Measurements from ENCODE around the gene SEC62.
"Not testable (repeated sequence)": the region's sequence is repeated elsewhere in the genome, so short reads cannot be mapped to it uniquely, and the experiment has no call there.

SEC62 gene

DNA sequence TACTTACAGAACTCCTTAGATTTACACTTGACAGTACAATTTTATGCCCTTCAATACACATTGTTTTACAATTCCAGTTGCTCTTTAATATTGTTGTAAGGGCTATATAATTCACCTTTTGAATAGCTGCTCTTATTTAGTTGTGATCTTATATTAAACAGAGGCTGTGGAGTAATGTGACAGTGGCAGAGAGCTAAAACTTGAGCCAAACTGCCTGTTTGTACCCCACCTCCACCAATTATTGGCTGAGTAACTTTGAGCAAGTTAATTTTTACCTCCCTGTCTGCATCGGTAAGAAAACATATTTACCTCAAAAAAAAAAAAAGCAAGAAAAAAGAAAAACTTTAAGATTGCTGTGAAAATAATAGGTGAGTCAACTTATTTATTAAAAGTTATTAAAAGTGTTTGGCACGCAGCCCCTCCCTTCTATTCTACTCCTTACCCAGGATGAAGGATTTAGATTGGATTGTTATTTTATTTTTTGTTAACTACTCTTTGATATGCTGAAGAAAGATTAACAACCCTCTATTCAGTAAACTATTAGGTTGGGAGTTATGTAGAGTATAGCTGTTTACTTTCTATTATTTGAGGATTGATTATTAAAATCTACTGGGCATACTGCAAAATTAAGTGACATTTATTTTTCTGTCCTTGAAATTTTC is 1.7 kb downstream of the SEC62 start:
- DNase-seq: no peak

DNA sequence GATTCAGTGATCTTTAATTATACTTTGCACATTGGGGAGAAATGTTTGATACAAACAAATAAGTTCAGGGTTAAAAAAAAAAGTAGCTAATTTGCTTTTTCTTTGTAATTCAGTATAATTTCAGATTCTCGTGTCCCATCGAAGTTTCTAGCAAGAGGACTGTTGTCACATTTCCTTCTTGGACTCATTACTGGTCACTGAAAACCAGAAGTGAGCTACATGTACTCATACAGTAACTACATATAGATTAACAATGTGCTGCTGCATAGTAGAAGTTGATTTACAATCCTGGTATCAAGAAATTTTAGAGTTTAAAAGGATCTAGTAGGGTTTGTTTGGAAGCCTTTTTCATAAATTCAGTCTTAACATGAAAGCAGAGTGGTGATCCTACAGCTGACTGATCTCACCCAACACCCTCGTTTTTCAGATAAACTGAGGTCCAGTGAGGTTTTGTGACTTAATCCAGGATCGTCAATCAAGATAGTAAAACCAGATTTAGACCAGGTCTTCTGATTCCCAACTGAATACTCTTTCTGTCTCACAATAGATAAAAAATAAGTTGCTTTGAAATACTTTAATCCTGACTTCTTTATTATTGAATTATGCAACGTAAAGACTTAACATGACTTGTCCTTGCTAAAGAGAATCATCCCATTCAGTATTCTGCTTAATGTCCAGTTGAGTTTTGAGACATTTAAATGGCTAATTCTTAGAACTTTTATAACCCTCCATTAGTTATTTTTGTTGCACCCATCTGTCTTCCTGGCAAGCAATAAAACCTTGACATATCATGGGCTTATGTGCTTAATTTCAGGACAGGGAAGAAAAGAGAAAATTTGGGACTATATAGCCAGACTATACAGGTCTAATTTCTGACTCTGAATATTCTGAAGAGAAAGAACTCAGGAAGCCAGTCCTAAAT is 2.8 kb downstream of the SEC62 start:
- no peak for DNase-seq

DNA sequence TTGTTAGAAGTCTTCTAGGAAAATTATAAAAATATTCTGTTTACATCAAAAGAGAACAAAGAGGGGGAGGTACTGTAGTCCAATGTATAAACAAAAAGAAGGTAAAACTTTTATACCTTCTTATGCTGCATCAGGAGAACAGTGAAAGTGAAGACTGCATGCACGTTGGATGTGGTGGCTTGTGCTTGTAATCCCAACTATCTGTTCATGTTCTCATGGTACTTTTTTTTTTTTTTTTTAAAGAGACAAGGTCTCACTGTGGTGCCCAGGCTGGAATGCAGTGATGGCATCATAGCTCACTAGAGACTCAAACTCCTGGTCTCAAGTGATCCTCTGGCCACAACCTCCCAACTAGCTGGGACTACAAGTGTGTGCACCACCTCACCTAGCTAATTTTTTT is 4.2 kb downstream of the SEC62 start:
- DNase-seq: no peak

DNA sequence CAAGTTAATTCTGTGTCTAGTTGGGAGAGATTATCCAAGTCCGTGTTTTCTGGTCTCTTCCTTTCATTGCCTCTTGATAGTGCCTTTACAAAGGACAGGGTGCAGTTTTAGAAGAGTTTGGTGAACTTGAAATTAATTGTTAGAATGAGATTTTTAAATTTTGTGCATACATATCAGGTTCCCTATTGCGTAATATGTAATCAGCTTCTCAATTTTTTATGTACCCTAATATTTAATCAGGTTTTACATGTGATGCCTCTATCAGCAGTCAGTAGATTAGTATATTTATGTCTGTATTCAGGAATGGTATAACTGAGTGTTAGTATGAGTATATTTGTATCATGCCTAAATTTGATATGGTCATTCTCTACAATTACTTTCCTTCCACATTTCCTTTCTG is 4.9 kb downstream of the SEC62 start:
- no peak for DNase-seq

DNA sequence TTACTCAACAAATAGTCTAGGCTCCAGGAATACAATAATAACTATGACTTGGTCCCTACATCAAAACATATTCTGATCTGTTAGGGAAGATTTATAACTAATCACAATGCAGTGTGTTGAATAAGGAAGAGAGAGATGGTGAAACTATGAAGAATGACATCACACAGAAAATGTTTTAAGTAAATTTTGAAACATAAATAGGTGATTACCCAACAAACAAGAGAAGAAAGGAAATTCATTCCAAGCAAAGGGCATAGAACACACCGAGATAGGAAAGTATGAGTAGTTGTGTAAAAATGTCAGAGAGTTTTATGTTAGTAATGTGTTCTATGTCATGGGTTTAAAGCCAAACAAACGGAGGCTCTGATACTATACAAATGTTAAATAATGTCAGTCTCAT is 13.4 kb downstream of the SEC62 start:
- DNase-seq: no peak

DNA sequence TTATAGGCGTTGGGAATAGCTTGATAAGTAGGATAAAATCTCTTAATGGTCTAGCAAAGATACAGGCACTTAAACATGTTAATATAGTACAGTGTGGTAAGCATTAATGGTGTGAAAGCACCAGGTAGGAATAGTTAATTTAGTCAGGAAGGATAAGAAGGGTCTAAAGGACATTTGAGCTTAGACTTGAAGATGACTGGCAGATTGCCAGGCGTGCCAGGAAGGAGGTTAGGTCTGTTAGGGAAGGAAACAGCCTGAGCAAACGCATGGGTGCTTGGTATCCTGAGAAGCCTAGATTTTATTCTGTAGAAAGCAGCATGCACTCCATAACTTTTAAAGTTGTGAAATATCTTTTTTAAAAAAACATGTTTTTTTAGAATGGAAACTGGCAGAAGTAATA is 17.7 kb downstream of the SEC62 start:
- DNase-seq: no peak

DNA sequence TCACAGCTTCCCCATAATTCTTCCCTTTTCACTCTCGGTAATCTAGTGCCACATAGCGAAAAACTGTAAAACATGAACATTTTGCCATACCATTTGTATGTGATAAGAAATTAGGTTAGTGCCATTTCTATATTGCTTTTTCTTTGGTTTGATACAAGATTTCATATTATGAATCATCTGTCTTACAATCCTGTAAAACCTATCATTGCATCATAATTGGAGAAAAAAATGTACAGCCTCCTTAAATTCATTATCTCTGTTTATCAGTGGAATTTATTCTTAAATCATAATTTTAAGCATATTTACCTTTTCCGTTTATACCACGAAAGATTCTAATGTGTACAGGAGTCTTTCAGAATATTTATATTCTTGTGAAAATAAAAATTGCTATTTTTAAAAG is 23.8 kb downstream of the SEC62 start:
- DNase-seq: no peak

GRCh38 chr3:169992156-169992555 is 25.5 kb downstream of the SEC62 start:
- no peak for DNase-seq

- no peak for DNase-seq
Measured at GRCh38 chr3:169992781-169993180, 26.2 kb downstream of the SEC62 start.

DNA sequence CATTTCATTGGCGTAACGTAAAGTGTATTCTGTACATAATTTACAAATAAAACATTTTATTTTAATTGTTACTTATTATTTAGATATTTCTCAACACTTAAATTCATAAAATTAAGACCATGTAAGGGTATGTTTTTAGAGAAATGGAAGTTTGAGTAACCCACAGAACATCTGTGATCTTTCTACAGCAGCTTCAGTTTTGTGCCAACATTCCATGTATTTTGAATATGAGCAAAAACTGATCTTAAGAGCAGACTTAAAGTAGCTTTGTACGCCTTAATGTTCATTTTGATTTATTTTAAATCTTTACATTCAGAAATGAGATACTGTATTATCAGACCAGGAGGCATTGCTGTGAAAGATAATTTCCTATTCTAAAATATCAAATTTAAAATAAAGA is 27.2 kb downstream of the SEC62 start:
- DNase-seq: no peak

DNA sequence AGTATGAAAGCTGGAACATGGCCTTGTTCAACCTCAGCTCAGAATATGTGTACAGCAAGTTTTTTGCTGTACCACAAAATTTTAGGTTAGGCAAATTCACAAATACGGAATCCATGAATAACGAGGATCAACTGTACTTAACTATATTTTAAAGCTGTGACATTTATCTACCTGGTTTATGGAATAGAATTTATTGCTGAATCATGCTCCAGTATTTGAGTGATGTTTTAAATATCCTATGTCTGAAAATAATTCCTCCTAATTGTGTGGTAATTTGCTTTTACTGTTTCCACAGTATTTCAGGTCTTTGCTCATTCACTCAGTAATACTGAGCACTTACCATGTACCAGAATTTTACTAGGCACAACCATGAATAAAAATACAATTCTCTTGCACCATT is 29.5 kb downstream of the SEC62 start:
- no peak for DNase-seq

DNA sequence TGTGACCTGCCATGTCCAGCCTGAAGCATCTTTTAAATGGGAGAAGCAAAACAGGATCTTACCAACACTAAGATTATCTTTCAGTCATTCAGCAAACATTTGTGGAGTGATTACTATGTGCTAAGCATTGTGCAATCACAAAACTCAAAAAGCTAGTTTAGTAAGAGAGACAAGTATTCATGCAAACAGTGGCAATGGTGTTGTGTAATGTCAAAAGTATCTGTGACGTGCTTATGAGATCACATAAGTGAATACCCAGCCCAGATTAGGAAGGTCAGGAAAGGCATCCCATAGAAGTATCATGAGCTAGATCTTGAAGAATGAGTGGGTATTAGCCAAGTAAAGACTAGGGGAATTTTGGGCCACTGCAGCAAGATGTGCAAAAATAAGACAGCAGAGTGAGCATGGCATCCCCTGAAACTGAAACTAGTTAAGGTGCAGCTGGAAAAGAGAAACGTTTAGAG is 32.1 kb downstream of the SEC62 start:
- no peak for DNase-seq

DNA sequence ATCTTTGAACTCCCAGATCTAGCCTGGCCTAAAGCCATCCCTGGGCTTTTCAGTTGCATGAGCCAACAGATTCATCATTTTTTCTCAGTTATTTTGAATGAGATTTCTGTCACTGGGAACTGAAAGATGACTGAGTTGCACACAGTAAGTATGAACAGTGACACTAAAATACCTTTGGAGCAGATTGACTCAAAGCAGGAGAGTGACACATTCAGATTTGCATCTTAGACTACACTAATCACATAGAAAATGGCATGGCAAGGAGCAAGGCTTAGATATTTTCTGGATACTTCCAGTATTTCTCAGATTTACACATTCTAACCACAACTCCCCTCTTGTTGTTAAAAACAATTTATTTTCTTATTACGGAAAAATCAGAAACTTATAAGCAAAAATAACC is 32.8 kb downstream of the SEC62 start:
- DNase-seq: no peak

GRCh38 chr3:170000051-170000450 is 33.4 kb downstream of the SEC62 start:
- no peak for DNase-seq

- no peak for DNase-seq
Measured at GRCh38 chr3:170002231-170002630, 35.6 kb downstream of the SEC62 start.

GRCh38 chr3:170002879-170003278 is 36.3 kb downstream of the SEC62 start:
- DNase-seq: no peak

DNA sequence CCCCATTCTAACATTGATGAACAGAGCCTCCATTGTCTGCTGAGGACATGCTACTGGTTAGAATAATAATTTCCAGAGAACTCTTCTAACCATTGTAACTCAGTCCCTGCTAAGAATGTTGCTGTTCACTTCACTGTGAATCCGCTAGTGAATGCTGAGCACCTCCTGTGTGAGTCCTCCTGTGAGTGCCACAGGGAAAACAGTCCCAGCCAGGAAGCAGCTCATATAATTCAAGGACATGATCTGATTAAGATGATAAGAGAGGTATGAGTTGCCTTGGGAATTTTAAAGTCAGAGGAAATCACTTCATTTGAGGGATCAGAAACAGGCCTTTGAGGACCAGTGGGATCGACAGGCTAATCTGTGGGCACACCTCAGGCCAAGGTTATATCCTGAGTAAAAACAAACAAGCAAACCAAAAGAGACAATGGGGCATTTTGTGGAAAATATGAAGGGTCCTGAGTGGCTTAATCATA is 37.3 kb downstream of the SEC62 start:
- DNase-seq: no peak

GRCh38 chr3:170007031-170007663 is 40.5 kb downstream of the SEC62 start:
- DNase-seq: peak; percentile 17

DNA sequence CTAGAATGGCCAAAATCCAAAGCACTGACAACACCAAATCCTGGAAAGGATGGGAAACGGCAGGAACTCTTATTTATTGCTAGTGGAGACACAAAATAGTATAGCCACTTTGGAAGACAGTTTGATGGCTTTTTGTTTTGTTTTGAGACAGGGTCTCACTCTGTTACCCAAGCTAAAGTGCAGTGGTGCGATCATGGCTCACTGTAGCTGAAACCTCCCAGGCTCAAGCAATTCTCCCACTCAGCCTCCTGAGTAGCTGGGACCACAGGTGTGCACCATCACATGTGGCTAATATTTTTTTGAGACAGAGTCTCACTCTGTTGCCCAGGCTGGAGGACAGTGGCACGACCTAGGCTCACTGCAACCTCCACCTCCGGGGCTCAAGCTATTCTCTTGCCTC is 43.9 kb downstream of the SEC62 start:
- DNase-seq: no peak

- no peak for DNase-seq
Measured at GRCh38 chr3:170012683-170013400, 46.2 kb downstream of the SEC62 start.

- no peak for DNase-seq
Measured at GRCh38 chr3:170016057-170016456, 49.5 kb downstream of the SEC62 start.

DNA sequence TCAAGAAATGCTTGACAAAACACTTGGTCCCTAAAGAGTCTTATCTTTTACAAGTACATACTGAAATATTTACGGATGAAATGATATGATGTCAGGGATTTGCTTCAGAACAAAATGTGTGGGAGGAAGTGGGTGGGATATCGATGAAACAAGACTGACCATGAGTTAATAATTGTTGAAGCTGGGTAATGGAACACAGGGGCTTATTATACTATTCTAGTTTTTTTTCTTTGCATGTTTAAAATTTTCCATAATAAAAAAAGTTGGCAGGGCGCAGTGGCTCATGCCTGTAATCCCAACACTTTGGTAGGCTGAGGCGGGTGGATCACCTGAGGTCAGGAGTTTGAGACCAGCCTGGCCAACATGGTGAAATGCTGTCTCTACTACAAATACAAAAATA is 52.7 kb downstream of the SEC62 start:
- DNase-seq: not testable (repeated sequence)

DNA sequence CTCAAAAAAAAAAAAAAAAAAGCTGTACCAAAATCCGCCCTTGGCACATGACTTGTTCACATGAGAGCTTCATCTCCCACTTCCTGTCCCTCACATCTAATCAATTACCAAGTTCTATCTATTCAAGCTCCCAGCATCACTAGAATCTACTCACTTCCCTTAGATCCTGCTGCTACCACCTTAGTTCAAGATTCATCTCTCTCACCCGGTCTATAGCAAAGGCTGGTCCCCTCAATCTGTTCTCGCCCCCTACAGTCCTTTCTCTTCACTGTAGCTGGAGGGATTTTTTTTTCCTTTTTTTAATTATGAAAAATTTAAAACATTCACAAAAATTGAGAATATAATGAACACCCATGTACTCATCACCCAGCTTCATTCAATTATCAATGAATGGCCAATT is 54.5 kb downstream of the SEC62 start:
- no peak for DNase-seq

All from GDM1 (cell line).